HG02588 (cell line): ENCODE data around the gene TMEM18.

Source experiments
- ATAC-seq: cut with Tn5 transposase; IDR thresholded peaks from one replicate; pipeline ENCODE4 v1.9.1; 2021; ENCODE audit warnings: mild to moderate bottlenecking, moderate library complexity; ENCODE audit not compliant: unreplicated experiment

Gene TMEM18

GRCh38 chr2:623130-623922 lies 53.9 kb downstream of the TMEM18 start:
- no peak for ATAC-seq

DNA sequence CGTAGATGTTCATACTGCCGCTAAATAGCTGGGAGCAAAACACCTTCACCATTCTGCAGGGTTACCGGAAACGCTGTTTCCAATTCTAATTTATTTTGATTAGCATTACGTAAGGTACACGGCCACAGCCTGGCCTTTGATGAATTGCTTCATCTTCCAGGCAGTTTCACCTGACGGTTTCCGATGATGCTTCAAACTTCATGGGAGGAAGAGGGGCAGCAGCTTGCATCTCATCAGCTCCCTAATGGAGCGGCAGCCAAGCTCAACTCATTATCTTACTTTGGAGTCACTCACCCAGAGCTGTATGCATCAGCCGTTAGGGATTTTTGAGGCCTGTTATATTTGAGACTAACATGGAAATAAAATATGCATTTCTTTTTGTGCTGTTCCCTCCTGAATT lies 54.8 kb downstream of the TMEM18 start:
- ATAC-seq, result no peak

GRCh38 chr2:621303-622099 lies 55.7 kb downstream of the TMEM18 start:
- no peak for ATAC-seq

DNA sequence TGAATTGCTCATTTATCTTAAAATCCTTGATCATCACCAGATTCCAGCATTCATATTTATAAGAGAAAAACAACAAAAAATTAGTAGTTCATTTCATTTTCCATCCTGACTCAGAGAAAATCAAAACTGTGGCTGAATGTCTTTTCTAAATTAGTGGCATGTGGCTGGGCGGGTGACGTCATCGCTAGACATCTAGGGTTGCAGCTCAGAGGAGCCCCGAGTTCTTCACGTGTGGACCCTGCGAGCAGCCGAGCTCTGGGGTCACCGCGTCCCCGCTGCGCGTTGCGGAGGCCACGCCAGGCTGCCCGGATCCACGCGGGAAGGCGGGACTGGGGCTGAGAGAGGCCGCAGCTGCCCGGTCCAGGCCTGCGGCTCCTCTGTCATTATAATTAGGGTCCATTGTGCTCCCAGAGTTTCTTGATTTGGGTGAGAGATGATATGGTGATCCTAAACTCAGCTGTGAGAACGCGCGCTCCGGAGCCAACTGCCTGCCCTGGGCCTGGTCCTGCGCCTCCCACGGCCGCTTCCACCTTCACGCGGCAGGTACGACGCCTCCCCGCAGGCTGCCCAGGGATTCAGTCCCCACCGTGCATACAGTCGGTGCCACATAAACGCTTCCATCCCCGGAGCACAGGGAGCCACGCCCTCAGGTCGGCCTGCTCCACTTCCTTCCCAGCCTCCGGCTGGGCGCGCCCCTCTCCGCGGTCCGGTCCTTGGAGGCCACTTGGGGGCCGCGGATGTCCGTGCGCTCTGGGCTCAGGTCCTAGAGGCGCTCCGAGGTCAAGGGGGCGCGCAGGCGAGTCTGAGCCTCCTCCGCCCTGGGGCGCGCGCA lies 56.5 kb downstream of the TMEM18 start:
- no peak for ATAC-seq

DNA sequence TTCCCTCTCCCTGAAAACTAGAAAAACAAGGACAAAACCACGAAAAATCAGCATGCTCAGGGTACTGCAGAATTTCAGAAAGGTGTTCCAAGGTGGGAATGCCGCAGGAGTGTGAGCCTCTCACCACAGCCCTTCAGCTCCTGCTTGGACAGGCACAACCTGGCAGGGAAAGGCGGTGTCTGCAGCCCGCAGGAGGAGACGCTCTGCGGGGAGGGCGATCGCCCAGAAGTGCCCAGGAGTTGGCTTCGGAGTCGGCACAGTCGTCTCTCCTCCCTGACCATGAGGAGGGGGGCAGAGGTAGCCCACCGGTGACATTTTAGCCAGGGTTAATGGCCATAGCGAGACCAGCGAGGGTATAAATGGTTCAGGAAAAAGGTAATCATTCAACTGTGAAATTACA lies 57.2 kb downstream of the TMEM18 start:
- no peak for ATAC-seq

DNA sequence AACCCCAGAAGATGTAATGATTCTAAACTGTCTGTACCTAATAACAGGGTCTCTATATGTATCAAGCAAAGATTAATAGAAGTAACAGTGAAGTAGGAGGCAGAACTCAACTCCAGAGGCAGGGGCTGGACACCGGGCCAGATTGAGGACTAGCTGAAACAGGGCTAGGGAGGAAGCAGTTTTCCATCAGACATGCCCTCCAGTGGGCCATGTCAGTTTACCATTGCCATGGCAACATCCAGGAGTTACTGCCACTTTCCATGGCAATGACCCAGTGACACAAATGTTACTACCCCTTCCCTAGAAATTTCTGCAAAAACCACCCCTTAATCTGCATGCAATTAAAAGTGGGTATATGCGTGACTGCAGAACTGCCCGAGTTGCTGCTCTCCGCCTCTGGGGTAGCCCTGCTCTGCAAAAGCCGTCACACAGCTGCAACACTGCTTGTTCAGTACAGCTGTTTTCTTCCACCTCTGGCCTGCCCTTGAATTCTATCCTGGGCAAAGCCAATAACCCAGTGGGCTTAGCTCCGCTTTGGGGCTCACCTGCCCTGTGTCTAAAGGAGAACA lies 58.7 kb downstream of the TMEM18 start:
- ATAC-seq, result no peak

DNA sequence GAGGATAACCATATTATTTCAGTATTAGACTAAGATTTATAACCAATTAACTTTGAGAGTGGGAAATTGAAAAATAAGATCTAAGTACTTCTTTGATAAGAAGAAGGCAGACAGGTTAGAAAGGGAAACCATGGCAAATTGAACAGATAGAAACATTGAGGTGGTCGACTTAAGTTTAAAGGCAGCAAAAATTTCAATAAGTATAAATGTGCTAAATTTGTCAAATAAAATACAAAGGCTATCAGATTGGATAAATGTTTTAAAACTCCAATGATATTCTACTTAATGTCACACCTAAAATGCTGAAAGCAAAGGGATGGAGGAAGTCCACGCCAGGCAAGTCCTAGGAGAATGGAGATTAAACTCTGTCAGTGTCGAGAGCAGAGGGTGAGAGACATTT lies 59.2 kb downstream of the TMEM18 start:
- no peak for ATAC-seq
